G401.6 (cell line): ENCODE measurements around the gene MSI2.

ENCODE experiments used
- FAIRE-seq: peaks from 2 replicates; lab custom pipeline; 2012; peaks lifted over from hg19 to GRCh38; lab: Jason Lieb, UNC

MSI2 gene

GRCh38 chr17:57417956-57418355, 161.6 kb downstream of the MSI2 start:
- FAIRE-seq = no peak

GRCh38 chr17:57418463-57419246, 162.3 kb downstream of the MSI2 start:
- no peak for FAIRE-seq

GRCh38 chr17:57419940-57420550, 163.7 kb downstream of the MSI2 start:
- no peak for FAIRE-seq

- FAIRE-seq = no peak
Measured at GRCh38 chr17:57420734-57421717, 164.7 kb downstream of the MSI2 start.

GRCh38 chr17:57422574-57423164, 166.3 kb downstream of the MSI2 start:
- no peak for FAIRE-seq

- no peak for FAIRE-seq
Measured at GRCh38 chr17:57423541-57423940, 167.2 kb downstream of the MSI2 start.

GRCh38 chr17:57424273-57424672, 167.9 kb downstream of the MSI2 start:
- no peak for FAIRE-seq

- no peak for FAIRE-seq
Measured at GRCh38 chr17:57424777-57425188, 168.5 kb downstream of the MSI2 start.

GRCh38 chr17:57425431-57425830, 169.1 kb downstream of the MSI2 start:
- no peak for FAIRE-seq

GRCh38 chr17:57425903-57426880, 169.9 kb downstream of the MSI2 start:
- FAIRE-seq = no peak

- FAIRE-seq = no peak
Measured at GRCh38 chr17:57429966-57430365, 173.6 kb downstream of the MSI2 start.

GRCh38 chr17:57431415-57431814, 175.1 kb downstream of the MSI2 start:
- no peak for FAIRE-seq

- FAIRE-seq = no peak
Measured at GRCh38 chr17:57432507-57433277, 176.4 kb downstream of the MSI2 start.

GRCh38 chr17:57433452-57433851, 177.1 kb downstream of the MSI2 start:
- FAIRE-seq = no peak

GRCh38 chr17:57434361-57434760, 178.0 kb downstream of the MSI2 start:
- no peak for FAIRE-seq

- FAIRE-seq = no peak
Measured at GRCh38 chr17:57436565-57436964, 180.2 kb downstream of the MSI2 start.

- FAIRE-seq = no peak
Measured at GRCh38 chr17:57438066-57438731, 181.9 kb downstream of the MSI2 start.

- no peak for FAIRE-seq
Measured at GRCh38 chr17:57439651-57440050, 183.3 kb downstream of the MSI2 start.

GRCh38 chr17:57440522-57441269, 184.4 kb downstream of the MSI2 start:
- FAIRE-seq = no peak
